Kidney epithelial cell (primary cell): ENCODE results near the gene ACOT7. TPM values are rescaled to one million over a fixed set of nuclear protein-coding genes. Genes with fewer than 3 reads are reported as not detected.

Experiments
- DNase-seq: peaks from one replicate; pipeline ENCODE4 v3.0.0-alpha.2; 2010; ENCODE audit warnings: low read depth
- H3K27me3 ChIP-seq: 2 replicates; pipeline ENCODE4 v1.6.0; 2011; ENCODE audit warnings: low read length; ENCODE audit not compliant: control insufficient read depth, insufficient read depth
- H3K36me3 ChIP-seq: 2 replicates; pipeline ENCODE4 v1.5.1; 2011; ENCODE audit warnings: low read length; ENCODE audit not compliant: control insufficient read depth, insufficient read depth
- H3K4me3 ChIP-seq: 2 replicates; pipeline ENCODE4 v1.5.1; 2011; ENCODE audit warnings: low read depth, mild to moderate bottlenecking, control low read depth, low read length
- CTCF ChIP-seq: IDR thresholded peaks from 2 replicates; pipeline ENCODE4 v1.5.1; 2011; ENCODE audit warnings: mild to moderate bottlenecking, moderate library complexity, low read length, control low read depth, inconsistent platforms; ENCODE audit not compliant: insufficient read depth, poor library complexity, severe bottlenecking
- total RNA-seq: library from RNA; depleted of rRNA; stranded (reverse); fragments of >200 nt; gene quantifications from 2 replicates; pipeline ENCODE4 v1.2.3, GENCODE V29; 2015

ACOT7 gene
- total RNA-seq, 1 donor from 2014 or later, result 79.8 TPM

GRCh38 chr1:6414881-6415626 is 21.5 kb upstream of the ACOT7 start:
- no peak overlapping the region for H3K4me3 ChIP-seq
- DNase-seq, result no peak
- no peak for TF ChIP-seq CTCF
- H3K27me3 ChIP-seq, result peaks cover 55% of the 10 kb centered on the region
- H3K36me3 ChIP-seq, result no peaks in the 10 kb centered on the region

- Histone ChIP-seq H3K27me3 (peaks cover 49% of the 10 kb centered on the region), H3K4me3 (no peak overlapping the region), H3K36me3 (no peaks in the 10 kb centered on the region)
- peak; percentile 74 for TF ChIP-seq CTCF
- DNase-seq, result peak; percentile 34
Measured at GRCh38 chr1:6414443-6414844, 20.9 kb upstream of the ACOT7 start.

- H3K4me3 ChIP-seq, result no peak overlapping the region
- DNase-seq, result no peak
- H3K36me3 ChIP-seq, result no peaks in the 10 kb centered on the region
- peaks cover 34% of the 10 kb centered on the region for H3K27me3 ChIP-seq
- TF ChIP-seq CTCF, result no peak
Measured at GRCh38 chr1:6412896-6413295, 19.3 kb upstream of the ACOT7 start.

- TF ChIP-seq CTCF, result no peak
- no peaks in the 10 kb centered on the region for H3K36me3 ChIP-seq
- no peak overlapping the region for H3K4me3 ChIP-seq
- peaks cover 9% of the 10 kb centered on the region for H3K27me3 ChIP-seq
- DNase-seq, result no peak
Measured at GRCh38 chr1:6410248-6410893, 16.8 kb upstream of the ACOT7 start.

- Histone ChIP-seq H3K36me3 (no peaks in the 10 kb centered on the region), H3K27me3 (peaks cover 5% of the 10 kb centered on the region), H3K4me3 (no peak overlapping the region)
- no peak for TF ChIP-seq CTCF
- DNase-seq, result no peak
Measured at GRCh38 chr1:6409733-6410132, 16.2 kb upstream of the ACOT7 start.
